Activated CD4-positive, alpha-beta T cell treated with anti-CD3 and anti-CD28 coated beads, Interleukin-2, Interleukin-6, amounts not matched to agents 100 ng/mL and 50 ng/mL, durations not matched to agents 16 hours and 8 hours (primary cell): ENCODE data around the gene TOMM70.
"Not testable (repeated sequence)": the region's sequence is repeated elsewhere in the genome, so short reads cannot be mapped to it uniquely, and the experiment has no call there.

Source experiments
- DNase-seq: peaks from one replicate; pipeline ENCODE4 v3.0.0-alpha.2; 2020

Gene TOMM70

GRCh38 chr3:100400780-100401673 is at the start of gene TOMM70, which contains the start of gene LNP1:
Gene TOMM70, minus strand, starts transcription at chr3:100401089. Its CDS starts 140 bp downstream, at chr3:100400949.
Gene LNP1, plus strand, starts transcription at chr3:100401539. Its CDS starts 28,191 bp downstream, at chr3:100429730.
- peak; percentile 97 for DNase-seq

- no peak for DNase-seq
Measured at GRCh38 chr3:100449214-100449613, 48.3 kb upstream of the TOMM70 start.

- DNase-seq = no peak
Measured at GRCh38 chr3:100448079-100448478, 47.2 kb upstream of the TOMM70 start.

GRCh38 chr3:100447067-100447466 is 46.2 kb upstream of the TOMM70 start:
- not testable (repeated sequence) for DNase-seq

- no peak for DNase-seq
Measured at GRCh38 chr3:100443690-100444089, 42.8 kb upstream of the TOMM70 start.

GRCh38 chr3:100440895-100441294 is 40.0 kb upstream of the TOMM70 start:
- DNase-seq = no peak

GRCh38 chr3:100438623-100438974 is 37.7 kb upstream of the TOMM70 start:
- DNase-seq = no peak

GRCh38 chr3:100437721-100438622 is 37.1 kb upstream of the TOMM70 start:
- DNase-seq = no peak

- DNase-seq = no peak
Measured at GRCh38 chr3:100436951-100437350, 36.1 kb upstream of the TOMM70 start.

GRCh38 chr3:100429187-100429716 is 28.4 kb upstream of the TOMM70 start:
- no peak for DNase-seq

- no peak for DNase-seq
Measured at GRCh38 chr3:100427699-100428098, 26.8 kb upstream of the TOMM70 start.

- no peak for DNase-seq
Measured at GRCh38 chr3:100426067-100426682, 25.3 kb upstream of the TOMM70 start.

GRCh38 chr3:100425316-100425715 is 24.4 kb upstream of the TOMM70 start:
- no peak for DNase-seq

- no peak for DNase-seq
Measured at GRCh38 chr3:100424261-100424660, 23.4 kb upstream of the TOMM70 start.

GRCh38 chr3:100423611-100424010 is 22.7 kb upstream of the TOMM70 start:
- DNase-seq = no peak

GRCh38 chr3:100420885-100421284 is 20.0 kb upstream of the TOMM70 start:
- no peak for DNase-seq

GRCh38 chr3:100419406-100419805 is 18.5 kb upstream of the TOMM70 start:
- DNase-seq = no peak

GRCh38 chr3:100416863-100417262 is 16.0 kb upstream of the TOMM70 start:
- DNase-seq = no peak

- no peak for DNase-seq
Measured at GRCh38 chr3:100416176-100416575, 15.3 kb upstream of the TOMM70 start.

- DNase-seq = no peak
Measured at GRCh38 chr3:100413613-100414012, 12.7 kb upstream of the TOMM70 start.

GRCh38 chr3:100412912-100413590 is 12.2 kb upstream of the TOMM70 start:
- no peak for DNase-seq
